Endothelial cell of umbilical vein (primary cell): Measurements from ENCODE around the gene GEMIN8. TPM values are rescaled to one million over a fixed set of nuclear protein-coding genes. Genes with fewer than 3 reads are reported as not detected.

Experiments used
- BruUV-seq: library from RNA; stranded (reverse); fragments of 400-500 nt; replicated peaks from 2 replicates; lab custom pipeline; 2021; lab: Mats Ljungman, UMichigan
- CTCF ChIA-PET: fragments of 300-600, 350-600 bp; sonication (Branson Sonifier 250); formaldehyde crosslinking; loops from one replicate; lab custom pipeline; 2021; ENCODE audit warnings: antibody characterized with exemption, inconsistent platforms; lab: Charles Lee
- POLR2A ChIA-PET: fragments of 300-600, 350-600 bp; sonication (Branson Sonifier 250); formaldehyde crosslinking; loops from one replicate; lab custom pipeline; 2021; ENCODE audit warnings: antibody characterized with exemption, inconsistent platforms; lab: Charles Lee
- DNase-seq: peaks from one replicate; pipeline ENCODE4 v3.0.0-alpha.2; 2011; ENCODE audit warnings: low read depth, low spot score
- FAIRE-seq: peaks from 2 replicates; lab custom pipeline; 2011; peaks lifted over from hg19 to GRCh38; lab: Jason Lieb, UNC
- H2AFZ ChIP-seq: 2 replicates; pipeline ENCODE4 v1.6.0; 2012; ENCODE audit warnings: low read depth, low read length, control low read depth, inconsistent platforms
- H3K27ac ChIP-seq: 2 replicates; pipeline ENCODE4 v1.5.1; 2011; ENCODE audit warnings: low read depth, mild to moderate bottlenecking, control low read depth, low read length, moderate library complexity; ENCODE audit not compliant: insufficient read depth
- H3K27me3 ChIP-seq, 2 experiments: 2 replicates each; pipeline versions ENCODE4 v1.6.0 to v1.6.1; 2011; ENCODE audit warnings: low read length in 2 of 2, mixed read lengths in 1 of 2; ENCODE audit not compliant: control insufficient read depth in 2 of 2, insufficient read depth in 2 of 2
- H3K36me3 ChIP-seq, 2 experiments: 2 replicates in 1 of 2; 3 replicates in 1 of 2; pipeline ENCODE4 v1.5.1; 2011; ENCODE audit warnings: low read length in 2 of 2, mild to moderate bottlenecking in 1 of 2, moderate library complexity in 1 of 2; ENCODE audit not compliant: control insufficient read depth in 2 of 2, insufficient read depth in 2 of 2; ENCODE audit errors: extremely low read depth in 1 of 2
- H3K4me1 ChIP-seq: 3 replicates; pipeline ENCODE4 v1.5.1; 2011; ENCODE audit warnings: mild to moderate bottlenecking, low read length; ENCODE audit not compliant: control insufficient read depth, insufficient read depth; ENCODE audit errors: extremely low read depth
- H3K4me2 ChIP-seq: 2 replicates; pipeline ENCODE4 v1.6.1; 2011; ENCODE audit warnings: low read length, control low read depth, mixed read lengths; ENCODE audit not compliant: insufficient read depth
- H3K4me3 ChIP-seq, 3 experiments: fragments of 200-600 bp in 1 of 3; sonication (generic), shearing (Covaris generic) in 1 of 3; replicated peaks in 1 of 3; 2 replicates each; pipeline ENCODE4 v1.5.1; 2011 to 2016; ENCODE audit warnings: control low read depth in 3 of 3, low read length in 3 of 3, mild to moderate bottlenecking in 2 of 3, inconsistent platforms in 1 of 3, low read depth in 1 of 3, moderate library complexity in 1 of 3; ENCODE audit not compliant: insufficient read depth in 1 of 3
- H3K79me2 ChIP-seq: 2 replicates; pipeline ENCODE4 v1.6.0; 2012; ENCODE audit warnings: low read length, inconsistent platforms; ENCODE audit not compliant: control insufficient read depth, insufficient read depth
- H3K9ac ChIP-seq: replicated peaks from 2 replicates; pipeline ENCODE3; 2011; ENCODE audit warnings: low read length, control low read depth; ENCODE audit not compliant: insufficient read depth; ENCODE audit errors: extremely low read depth
- H3K9me1 ChIP-seq: replicated peaks from 3 replicates; pipeline ENCODE4 v1.6.0; 2011; ENCODE audit warnings: mild to moderate bottlenecking, low read length; ENCODE audit not compliant: control insufficient read depth, insufficient read depth; ENCODE audit errors: extremely low read depth
- H3K9me3 ChIP-seq: replicated peaks from 2 replicates; pipeline ENCODE4 v1.5.1; 2012; ENCODE audit warnings: low read length, inconsistent platforms; ENCODE audit not compliant: control insufficient read depth, insufficient read depth
- H4K20me1 ChIP-seq: replicated peaks from 2 replicates; pipeline ENCODE3; 2011; ENCODE audit warnings: mild to moderate bottlenecking, low read length; ENCODE audit not compliant: control insufficient read depth, insufficient read depth; ENCODE audit errors: extremely low read depth
- CTCF ChIP-seq, 2 donors: IDR thresholded peaks; 1 replicate in 1 of 2; 2 replicates in 1 of 2; pipeline ENCODE4 v1.5.1; 2011; ENCODE audit warnings: low read length in 2 of 2, mild to moderate bottlenecking in 2 of 2, moderate library complexity in 2 of 2, control low read depth in 1 of 2, inconsistent platforms in 1 of 2, low read depth in 1 of 2; ENCODE audit not compliant: insufficient read depth in 1 of 2; ENCODE audit errors: extremely low read depth in 1 of 2
- EZH2 ChIP-seq: IDR thresholded peaks from 2 replicates; pipeline ENCODE4 v1.6.1; 2012; ENCODE audit warnings: borderline replicate concordance, low read depth, mild to moderate bottlenecking, moderate library complexity, low read length, inconsistent platforms; ENCODE audit not compliant: severe bottlenecking
- FOS ChIP-seq: IDR thresholded peaks from 2 replicates; pipeline ENCODE4 v1.6.1; 2011; ENCODE audit warnings: mild to moderate bottlenecking, low read length, moderate library complexity, borderline replicate concordance; ENCODE audit not compliant: insufficient read depth
- GATA2 ChIP-seq: IDR thresholded peaks from 2 replicates; pipeline ENCODE4 v1.7.0; 2011; ENCODE audit warnings: low read depth, mild to moderate bottlenecking, moderate library complexity, mixed read lengths, low read length; ENCODE audit not compliant: insufficient read length, insufficient read depth
- JUN ChIP-seq: IDR thresholded peaks from 2 replicates; pipeline ENCODE4 v1.6.1; 2011; ENCODE audit warnings: borderline replicate concordance, low read depth; ENCODE audit not compliant: insufficient read length, insufficient read depth
- MAX ChIP-seq: IDR thresholded peaks from 2 replicates; pipeline ENCODE4 v1.6.1; 2011; ENCODE audit not compliant: insufficient read depth, insufficient read length
- MYC ChIP-seq: IDR thresholded peaks from one replicate; pipeline ENCODE4 v1.6.1; 2011; ENCODE audit warnings: mild to moderate bottlenecking, low read depth, low read length
- POLR2A ChIP-seq: IDR thresholded peaks from 2 replicates; pipeline ENCODE4 v1.6.1; 2012; ENCODE audit warnings: low read depth, mild to moderate bottlenecking, control low read depth, low read length
- POLR2AphosphoS5 ChIP-seq: IDR thresholded peaks from 2 replicates; pipeline ENCODE4 v1.6.1; 2012; ENCODE audit warnings: low read depth, mild to moderate bottlenecking, control low read depth, low read length, moderate library complexity; ENCODE audit not compliant: insufficient read depth
- dilution Hi-C: fragments of 300-500 bp; cut with MboI; formaldehyde crosslinking; loops from one replicate; pipeline ENCODE4 v1.15.0; 2019; ENCODE audit warnings: low sequenced_read_pairs; ENCODE audit not compliant: extremely low pct_ligation_motif_present
- intact Hi-C: fragments of 100-400 bp; cut with micrococcal nuclease; formaldehyde crosslinking; loops from one replicate; pipeline ENCODE4 v1.10.0; 2022
- polyA plus RNA-seq, 4 experiments: library from polyadenylated mRNA; depleted of rRNA in 3 of 4; stranded (reverse) in 3 of 4; unstranded in 1 of 4; fragments of >200 nt; gene quantifications; 2 replicates each; pipeline versions ENCODE4 v1.2.1 to v1.2.3, GENCODE V29; 2011 to 2012; ENCODE audit warnings: missing spikeins in 1 of 4
- total RNA-seq: library from RNA; stranded (reverse); gene quantifications from 2 replicates; pipeline ENCODE4 v1.2.3, GENCODE V29; 2021

GEMIN8 gene
- total and polyA plus RNA-seq, 2 donors (not counting 3 experiments of a cell fraction or from before 2014, with no cell fraction given) = 18.5 to 24.5 TPM

- Histone ChIP-seq H3K79me2 (no peaks in the 10 kb centered on the region), H4K20me1 (no peaks in the 10 kb centered on the region), H3K36me3 (no peaks in the 10 kb centered on the region), H3K27ac (no peak overlapping the region), H3K9me1 (no peaks in the 10 kb centered on the region), H3K9me3 (no peaks in the 10 kb centered on the region), H3K4me3 (no peak overlapping the region), H3K4me1 (no peaks in the 10 kb centered on the region), H3K27me3 (no peaks in the 10 kb centered on the region), H2AFZ (no peak overlapping the region), H3K9ac (no peak overlapping the region), H3K4me2 (no peak overlapping the region)
- DNase-seq (no peak), FAIRE-seq (no peak)
- BruUV-seq = no TSS peak
- ChIA-PET CTCF (no interaction called here), POLR2A (no interaction called here)
- dilution Hi-C loops (no loop called here), intact Hi-C loops (no loop called here)
- TF ChIP-seq FOS (no peak), EZH2 (no peak), POLR2A (no peak), CTCF (IDR thresholded peaks at IDR 0.05; ENCODE audit: extremely low read depth in 1 of 2, insufficient read depth in 1 of 2, low read depth in 1 of 2, low read length in 2 of 2) (no peak), MYC (no peak), POLR2AphosphoS5 (no peak), JUN (no peak), MAX (no peak), GATA2 (no peak)
Measured at GRCh38 chrX:13967636-13968035, 62.1 kb downstream of the GEMIN8 start.
